ENCODE data around the gene MSL3B.

Gene MSL3B

GRCh38 chr2:233832414-233832813 lies 35.8 kb downstream of the MSL3B start:
- DNase-seq: no peak

DNA sequence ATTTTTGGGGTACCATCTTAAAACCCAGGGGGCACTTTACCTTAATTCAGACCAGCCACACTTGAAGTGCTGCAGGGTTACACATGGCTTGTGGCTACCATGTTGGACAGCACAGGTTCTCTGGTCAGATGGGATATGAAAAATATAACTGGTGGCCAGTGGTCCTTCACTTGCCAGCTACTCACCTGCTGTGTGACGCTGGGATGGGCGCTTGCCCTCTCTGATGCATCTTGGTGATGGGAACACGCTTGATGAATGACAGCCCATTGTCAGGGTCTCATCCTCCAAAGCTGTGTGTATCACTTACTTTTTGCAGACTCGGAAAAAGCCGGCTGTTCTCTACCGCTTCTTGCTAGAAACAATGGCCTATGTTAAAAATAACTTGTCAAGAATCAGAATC lies 36.3 kb downstream of the MSL3B start:
- no peak for DNase-seq

GRCh38 chr2:233831011-233831721 lies 37.0 kb downstream of the MSL3B start:
- no peak for DNase-seq

DNA sequence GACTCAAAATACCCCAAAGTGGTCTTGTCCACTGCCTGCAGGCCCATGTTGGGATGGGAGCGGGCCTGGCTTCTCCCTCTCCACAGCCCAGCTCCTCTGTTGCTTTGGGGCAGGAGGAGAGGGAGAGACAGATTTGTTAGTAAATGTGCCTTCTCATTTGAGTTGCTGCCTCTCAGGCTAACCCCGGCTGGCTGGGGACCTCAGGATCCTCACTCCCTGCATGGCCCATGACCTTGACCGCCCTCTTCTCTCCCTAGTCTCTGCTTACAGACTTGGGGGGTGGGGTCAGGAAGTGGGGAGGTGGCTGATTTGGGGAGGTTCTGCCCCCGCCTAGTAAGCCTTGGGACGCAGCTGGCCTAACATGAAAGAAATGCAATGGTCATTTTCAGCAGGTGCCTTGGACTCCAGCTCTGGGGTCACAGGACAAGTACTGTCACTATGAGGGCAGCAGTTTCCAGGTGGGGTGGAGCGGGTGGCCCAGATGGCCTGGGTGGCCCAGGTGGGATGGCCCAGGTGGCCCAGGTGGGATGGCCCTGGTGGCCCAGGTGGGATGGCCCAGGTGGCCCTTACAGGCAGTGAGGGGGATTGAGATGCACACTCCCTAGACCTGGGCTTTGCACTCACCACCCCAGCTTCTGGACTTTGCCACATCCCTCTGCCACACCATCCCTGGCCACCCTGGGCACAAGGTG lies 37.9 kb downstream of the MSL3B start:
- DNase-seq: no peak

DNA sequence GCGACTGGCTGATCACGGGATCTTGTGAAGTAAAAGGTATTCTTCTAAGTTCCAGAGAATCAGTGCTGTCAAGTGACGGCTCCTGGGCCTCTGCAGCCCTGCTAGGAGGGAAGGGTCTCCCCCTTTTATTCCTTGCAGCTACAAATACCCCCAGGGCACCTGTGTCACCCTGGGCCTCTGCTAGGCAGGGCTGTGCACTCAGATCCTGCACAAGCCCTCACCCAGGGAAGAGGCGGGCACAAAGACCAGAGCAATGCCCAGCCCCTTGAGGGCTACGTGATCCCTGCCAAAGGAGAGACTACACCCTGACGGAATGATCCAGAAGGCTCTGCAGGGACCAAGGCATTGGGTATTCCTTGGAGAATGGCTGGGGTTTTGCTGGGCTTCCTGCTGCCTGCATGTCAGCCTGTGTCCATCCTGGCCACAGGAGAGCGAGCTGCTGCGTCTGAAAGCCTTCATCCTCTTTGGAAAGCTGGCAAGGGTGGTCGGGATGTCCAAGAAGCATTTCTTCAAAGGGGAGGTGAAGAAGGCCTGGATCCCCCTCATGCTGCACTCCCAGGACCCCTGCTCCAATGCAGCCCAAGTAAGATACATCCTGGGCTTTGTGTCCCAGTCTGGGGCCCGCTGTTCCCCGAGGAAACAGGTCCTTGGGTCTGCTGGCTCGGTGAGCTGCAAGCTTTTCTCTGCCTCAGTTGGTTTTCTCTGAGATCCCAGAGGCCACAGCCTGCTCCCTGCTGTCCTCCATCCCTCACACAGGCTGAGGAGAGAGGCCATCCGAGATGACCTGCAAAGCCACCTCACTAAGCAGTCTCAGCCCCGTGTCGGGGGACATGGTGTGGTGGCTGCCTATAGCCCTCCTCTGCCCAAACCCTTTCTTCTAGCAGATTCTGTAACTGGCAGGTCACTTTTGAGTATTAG lies 38.7 kb downstream of the MSL3B start:
- DNase-seq: no peak

DNA sequence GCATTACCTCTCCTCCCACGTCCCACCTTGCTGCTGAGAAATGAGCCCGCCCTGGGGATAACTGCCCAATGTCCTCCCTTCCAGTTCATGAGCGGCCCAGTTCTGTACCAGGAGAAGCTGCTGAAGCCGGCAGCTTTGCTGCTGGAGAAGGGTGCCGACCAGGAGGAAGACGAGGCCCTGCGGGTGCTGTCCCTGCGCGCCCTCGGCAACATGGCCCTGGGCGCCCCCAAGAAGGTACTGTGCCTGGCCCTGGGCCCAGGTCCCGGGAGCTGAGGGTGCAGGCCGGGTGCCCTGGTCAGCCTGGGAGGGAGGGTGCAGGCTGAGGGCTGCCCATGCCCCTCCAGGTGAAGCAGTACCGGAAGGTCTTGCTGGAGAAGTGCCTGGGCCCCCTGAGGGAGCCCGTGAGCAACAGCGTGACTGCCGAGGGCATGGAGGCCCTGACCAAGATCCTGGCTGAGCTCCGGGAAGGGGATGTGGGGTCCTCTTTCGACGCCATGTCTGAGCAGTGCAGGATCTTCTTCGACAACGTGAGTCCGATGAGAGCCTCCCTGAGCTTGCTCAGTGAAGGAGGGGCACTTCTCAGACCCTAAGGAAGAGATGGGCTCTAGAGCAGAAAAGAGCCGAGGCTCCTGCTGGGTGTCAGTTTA lies 39.5 kb downstream of the MSL3B start:
- no peak for DNase-seq

- DNase-seq: no peak
Measured at GRCh38 chr2:233824373-233824772, 43.8 kb downstream of the MSL3B start.

- DNase-seq: no peak
Measured at GRCh38 chr2:233823731-233824121, 44.5 kb downstream of the MSL3B start.

DNA sequence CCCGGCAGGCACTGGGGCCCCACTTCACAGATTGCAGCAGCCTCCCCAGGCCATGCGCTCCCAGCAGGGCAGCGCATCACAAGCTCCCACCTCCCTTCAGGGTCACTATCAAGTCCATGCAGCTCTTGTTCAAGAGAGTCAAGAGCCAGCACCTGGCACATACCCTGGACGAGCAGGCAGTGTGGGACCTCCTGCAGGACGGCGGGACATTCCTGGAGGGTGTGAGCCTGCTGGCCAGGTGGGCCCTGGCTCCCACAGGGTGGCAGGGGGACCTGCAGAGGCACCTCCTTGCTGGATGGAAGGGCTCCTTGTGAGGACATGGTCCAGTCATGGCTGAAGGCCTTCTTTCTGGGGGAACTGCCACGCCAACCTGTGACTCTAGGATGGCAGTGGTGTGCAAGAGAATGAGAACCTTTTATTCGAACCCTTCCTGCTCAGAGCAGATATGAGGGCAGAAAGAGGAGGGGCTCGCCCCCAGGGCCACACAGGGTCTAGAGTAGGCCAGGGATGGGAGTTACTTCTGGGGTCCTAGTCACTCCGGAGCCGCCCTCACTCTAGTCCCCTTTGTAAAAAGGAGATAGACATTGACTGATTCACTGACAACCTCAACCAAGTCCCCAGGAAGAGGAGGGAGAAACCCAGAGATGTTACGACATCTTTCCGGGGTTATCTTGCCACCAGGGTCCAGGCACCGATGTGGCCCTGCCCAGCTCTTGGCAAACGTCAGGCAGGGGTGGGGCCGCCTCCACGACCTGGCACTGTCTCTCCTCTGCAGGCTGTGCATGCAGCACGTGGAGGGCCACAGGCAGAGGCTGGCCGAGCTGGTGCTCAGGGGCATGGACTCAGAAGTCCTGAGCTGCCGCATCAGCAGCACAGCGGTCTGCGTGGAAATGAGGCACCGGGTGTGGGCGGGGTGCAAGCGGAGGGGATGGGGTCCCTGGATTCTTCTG lies 45.1 kb downstream of the MSL3B start:
- DNase-seq: no peak

- no peak for DNase-seq
Measured at GRCh38 chr2:233822101-233822771, 46.0 kb downstream of the MSL3B start.

GRCh38 chr2:233821709-233822100 lies 46.5 kb downstream of the MSL3B start:
- no peak for DNase-seq

DNA sequence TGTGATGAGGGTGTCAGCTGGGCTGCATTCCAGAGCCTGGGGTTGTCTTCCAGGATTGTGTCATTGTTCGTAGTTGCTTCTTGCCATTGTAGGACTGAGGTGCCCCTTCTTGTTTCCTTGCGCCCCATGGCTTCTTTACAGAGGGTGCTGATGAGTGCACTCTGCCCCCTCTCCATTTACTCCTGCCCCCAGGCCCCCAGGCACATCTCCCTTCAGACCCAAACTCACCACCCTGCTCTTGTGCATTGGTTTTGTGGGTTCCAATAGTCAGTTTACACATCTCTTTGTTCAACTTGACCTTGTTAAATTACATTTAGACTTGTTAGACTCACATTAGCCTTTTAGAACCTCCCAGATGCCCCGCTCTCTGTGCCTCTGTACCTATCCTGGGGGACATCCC lies 47.0 kb downstream of the MSL3B start:
- DNase-seq: no peak

DNA sequence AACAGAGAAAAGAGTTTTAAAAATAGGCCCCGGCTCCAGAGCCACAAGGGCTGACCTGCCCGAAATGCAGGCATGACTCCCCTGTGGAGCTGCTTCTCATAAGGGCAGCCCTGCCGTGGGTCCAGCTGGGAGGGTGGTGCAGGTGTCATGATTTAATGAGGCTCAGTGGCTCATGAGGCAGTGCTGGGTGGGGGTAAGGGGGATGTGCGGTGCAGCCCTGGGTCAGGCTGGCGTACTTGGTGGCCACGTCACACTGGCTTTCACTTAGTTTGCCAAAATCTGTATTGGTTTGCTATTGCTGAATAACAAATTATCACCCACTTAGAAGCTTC lies 47.4 kb downstream of the MSL3B start:
- no peak for DNase-seq

GRCh38 chr2:233819884-233820773 lies 48.1 kb downstream of the MSL3B start:
- no peak for DNase-seq

- DNase-seq: no peak
Measured at GRCh38 chr2:233818639-233819621, 49.3 kb downstream of the MSL3B start.

DNA sequence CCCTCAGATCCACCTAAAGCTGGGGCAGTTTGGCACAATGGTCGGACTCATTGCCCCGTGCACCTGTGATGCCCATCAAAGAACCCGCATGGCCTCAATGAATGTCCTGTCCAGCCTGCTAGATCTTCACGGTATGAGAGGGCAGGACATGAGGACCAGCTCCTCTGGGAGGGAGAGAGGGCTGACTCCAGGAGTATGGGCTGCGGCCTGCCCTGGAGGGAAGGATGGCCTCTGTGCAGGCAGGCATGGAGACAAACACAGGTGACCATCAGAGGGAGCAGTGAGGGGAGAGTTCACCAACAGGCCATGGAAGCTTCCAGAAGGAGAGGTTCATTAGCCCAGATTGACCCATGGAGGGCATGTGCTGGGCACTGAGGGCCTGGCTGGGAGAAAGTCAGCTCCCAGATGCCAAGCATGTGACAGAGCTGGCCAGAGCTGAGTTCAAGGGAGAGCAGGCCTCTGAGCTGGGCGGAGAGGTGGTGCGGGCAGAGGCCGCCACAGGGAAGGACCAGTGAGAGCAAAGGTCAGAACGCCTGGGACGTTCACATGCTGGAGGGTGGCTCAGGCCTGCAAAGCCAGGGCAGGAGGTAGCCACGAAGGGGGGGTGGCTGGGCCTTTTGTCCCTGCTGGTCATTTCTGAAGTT lies 50.1 kb downstream of the MSL3B start:
- DNase-seq: no peak

- no peak for DNase-seq
Measured at GRCh38 chr2:233817361-233817911, 50.8 kb downstream of the MSL3B start.

GRCh38 chr2:233816771-233817170 lies 51.4 kb downstream of the MSL3B start:
- DNase-seq: no peak
